Parathyroid adenoma (tissue), 2 donors: Measurements from ENCODE around the gene CGREF1.

Experiments
- H2AFZ ChIP-seq: fragments of 300-600 bp; sonication (generic); one replicate; pipeline ENCODE4 v1.7.0; 2017; ENCODE audit warnings: antibody characterized with exemption, mild to moderate bottlenecking
- H3K27ac ChIP-seq: fragments of 300-600 bp; sonication (generic); one replicate; pipeline ENCODE4 v1.7.0; 2017
- H3K27me3 ChIP-seq: fragments of 300-600 bp; sonication (generic); one replicate; pipeline ENCODE4 v1.7.0; 2017; ENCODE audit warnings: low read length; ENCODE audit not compliant: control insufficient read depth, insufficient read depth
- H3K36me3 ChIP-seq: fragments of 300-600 bp; sonication (generic); one replicate; pipeline ENCODE4 v1.7.0; 2017; ENCODE audit warnings: low read length; ENCODE audit not compliant: control insufficient read depth, insufficient read depth
- H3K4me1 ChIP-seq: fragments of 300-600 bp; sonication (generic); one replicate; pipeline ENCODE4 v1.7.0; 2017; ENCODE audit warnings: control low read depth
- H3K4me2 ChIP-seq: fragments of 300-600 bp; sonication (generic); one replicate; pipeline ENCODE4 v1.7.0; 2017; ENCODE audit warnings: low read length
- H3K4me3 ChIP-seq: fragments of 300-600 bp; sonication (generic); one replicate; pipeline ENCODE4 v1.7.0; 2017; ENCODE audit warnings: low read depth, low read length
- H3K79me2 ChIP-seq: fragments of 300-600 bp; sonication (generic); one replicate; pipeline ENCODE4 v1.7.0; 2017; ENCODE audit warnings: control low read depth
- H3K9ac ChIP-seq: fragments of 300-600 bp; sonication (generic); one replicate; pipeline ENCODE4 v1.7.0; 2017; ENCODE audit warnings: mild to moderate bottlenecking
- H3K9me3 ChIP-seq: fragments of 300-600 bp; sonication (generic); one replicate; pipeline ENCODE4 v1.7.0; 2017; ENCODE audit warnings: low read length; ENCODE audit not compliant: control insufficient read depth
- CTCF ChIP-seq: fragments of 300-600 bp; sonication (generic); IDR thresholded peaks from one replicate; pipeline ENCODE4 v1.7.0; 2017; ENCODE audit warnings: antibody characterized with exemption, mild to moderate bottlenecking
- donor health status: primary hyperparathyroidism.

The CGREF1 gene

GRCh38 chr2:27159271-27159670 is 40.3 kb upstream of the CGREF1 start:
- Histone ChIP-seq H2AFZ (no peak overlapping the region), H3K79me2 (no peaks in the 10 kb centered on the region), H3K9me3 (no peaks in the 10 kb centered on the region), H3K4me3 (no peak overlapping the region), H3K4me2 (no peak overlapping the region), H3K36me3 (no peaks in the 10 kb centered on the region), H3K9ac (no peak overlapping the region), H3K27me3 (no peaks in the 10 kb centered on the region), H3K27ac (no peak overlapping the region), H3K4me1 (no peaks in the 10 kb centered on the region)
- TF ChIP-seq CTCF, result no peak

DNA sequence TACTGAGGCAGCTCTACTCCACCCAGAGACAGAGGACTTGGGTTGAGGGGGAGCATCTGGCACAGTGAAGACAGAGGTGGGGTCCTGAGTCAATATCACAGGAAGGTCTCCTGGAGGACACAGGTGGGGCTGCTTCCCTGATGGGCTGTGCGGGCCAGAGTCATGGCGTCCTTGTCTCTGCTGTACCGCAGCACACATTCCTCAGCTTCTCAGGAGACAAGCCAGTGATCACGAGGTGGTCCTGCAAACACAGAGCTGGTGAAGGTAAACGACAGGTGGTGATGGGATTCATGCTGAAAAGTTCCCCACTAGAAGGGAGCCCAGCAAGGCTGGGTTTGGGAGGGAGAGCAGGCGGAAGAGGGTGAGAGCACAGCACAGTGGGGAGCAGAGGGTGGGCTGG is 39.5 kb upstream of the CGREF1 start:
- Histone ChIP-seq H3K27ac (no peak overlapping the region), H2AFZ (no peak overlapping the region), H3K4me1 (no peaks in the 10 kb centered on the region), H3K9me3 (no peaks in the 10 kb centered on the region), H3K4me2 (no peak overlapping the region), H3K36me3 (no peaks in the 10 kb centered on the region), H3K4me3 (no peak overlapping the region), H3K9ac (no peak overlapping the region), H3K27me3 (no peaks in the 10 kb centered on the region), H3K79me2 (no peaks in the 10 kb centered on the region)
- TF ChIP-seq CTCF, result no peak

DNA sequence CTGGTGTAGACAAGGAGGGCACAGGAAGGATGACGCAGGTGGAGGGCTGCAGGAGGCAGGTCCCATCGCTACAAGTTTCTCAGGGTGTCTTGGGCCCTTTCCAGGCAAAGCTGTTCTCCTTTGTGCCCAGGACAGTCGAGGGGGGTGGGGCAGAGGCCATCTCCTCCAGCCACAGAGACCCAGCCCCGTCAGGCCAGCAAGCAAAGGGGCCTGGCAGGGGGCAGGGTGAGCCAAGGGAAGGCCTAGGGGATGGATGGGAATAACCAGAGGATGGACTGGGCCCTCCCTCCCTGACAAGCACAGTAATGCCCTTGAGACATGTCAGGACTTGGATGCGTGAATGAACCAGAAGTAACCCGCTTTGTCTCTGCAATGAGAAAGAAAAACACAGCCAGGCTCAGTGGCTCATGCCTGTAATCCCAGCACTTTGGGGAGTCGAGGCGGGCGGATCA is 36.2 kb upstream of the CGREF1 start:
- no peak for TF ChIP-seq CTCF
- Histone ChIP-seq H3K27ac (no peak overlapping the region), H3K9ac (no peak overlapping the region)

GRCh38 chr2:27154488-27154887 is 35.6 kb upstream of the CGREF1 start:
- H3K36me3 ChIP-seq, result no peaks in the 10 kb centered on the region
- H3K79me2 ChIP-seq, result no peaks in the 10 kb centered on the region
- H3K9me3 ChIP-seq, result no peaks in the 10 kb centered on the region
- H2AFZ ChIP-seq, result no peak overlapping the region
- H3K9ac ChIP-seq, result no peak overlapping the region
- TF ChIP-seq CTCF, result no peak
- no peaks in the 10 kb centered on the region for H3K27me3 ChIP-seq
- no peak overlapping the region for H3K4me2 ChIP-seq
- H3K27ac ChIP-seq, result no peak overlapping the region
- H3K4me3 ChIP-seq, result no peak overlapping the region
- no peaks in the 10 kb centered on the region for H3K4me1 ChIP-seq

More for the DNA sequence above, 36.2 kb upstream of the CGREF1 start:
- no peaks in the 10 kb centered on the region for H3K36me3 ChIP-seq
- H3K4me3 ChIP-seq, result no peak overlapping the region
- no peaks in the 10 kb centered on the region for H3K27me3 ChIP-seq
- H3K4me2 ChIP-seq, result no peak overlapping the region
- no peaks in the 10 kb centered on the region for H3K4me1 ChIP-seq
- H3K9me3 ChIP-seq, result no peaks in the 10 kb centered on the region
- H3K79me2 ChIP-seq, result no peaks in the 10 kb centered on the region
- H2AFZ ChIP-seq, result no peak overlapping the region

DNA sequence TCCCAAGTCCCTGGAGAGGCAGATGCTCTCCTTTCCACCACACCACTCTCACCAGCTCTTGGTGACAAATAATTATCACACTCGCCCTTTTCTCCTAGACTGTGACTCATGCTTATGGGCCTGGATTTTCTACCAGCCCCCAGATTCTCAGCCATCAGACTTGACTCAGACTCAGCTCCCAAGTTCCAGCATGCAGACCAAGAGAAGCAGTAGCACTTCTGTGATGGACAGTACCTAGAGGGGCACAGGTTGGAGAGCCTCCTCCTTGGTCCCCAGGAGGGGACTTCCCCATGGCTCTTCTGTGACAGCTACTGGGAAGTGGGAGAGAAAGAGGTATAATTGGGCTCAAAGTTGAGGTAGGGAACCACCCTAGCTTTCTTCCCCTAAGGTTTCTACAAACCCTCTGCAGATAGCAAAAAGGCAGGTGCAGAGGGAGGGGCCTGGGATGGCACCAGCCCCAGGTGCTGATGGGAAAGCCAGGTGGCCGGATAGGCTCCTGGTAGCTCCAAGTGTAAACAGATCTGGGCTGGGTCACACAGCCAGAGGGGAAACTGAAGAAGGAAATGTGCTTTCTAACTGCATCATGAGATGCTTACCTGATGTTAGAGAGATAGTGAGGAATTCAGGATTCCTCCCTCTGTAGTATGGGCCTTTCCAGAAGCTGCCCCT is 34.0 kb upstream of the CGREF1 start:
- no peaks in the 10 kb centered on the region for H3K36me3 ChIP-seq
- no peak overlapping the region for H3K27ac ChIP-seq
- no peaks in the 10 kb centered on the region for H3K79me2 ChIP-seq
- no peak overlapping the region for H3K4me2 ChIP-seq
- no peak overlapping the region for H3K4me3 ChIP-seq
- H3K9me3 ChIP-seq, result no peaks in the 10 kb centered on the region
- no peak for TF ChIP-seq CTCF
- H3K9ac ChIP-seq, result no peak overlapping the region
- no peak overlapping the region for H2AFZ ChIP-seq
- no peaks in the 10 kb centered on the region for H3K4me1 ChIP-seq
- no peaks in the 10 kb centered on the region for H3K27me3 ChIP-seq
